Esophagus squamous epithelium (tissue), 5 donors: ENCODE data around the gene ZNF469. TPM values are rescaled to one million over a fixed set of nuclear protein-coding genes. Genes with fewer than 3 reads are reported as not detected.
A peak's percentile ranks its signal among the peaks of the same experiment; 100 is the strongest.

ENCODE experiments used
- DNase-seq: peaks from one replicate; lab custom pipeline; 2025; lab: John Stamatoyannopoulos, UW
- H3K27ac ChIP-seq, 4 donors: fragments of 200-600 bp; sonication (generic); one replicate each; pipeline ENCODE4 v1.5.1; 2016 to 2019; ENCODE audit warnings: mild to moderate bottlenecking in 1 of 4
- H3K27me3 ChIP-seq, 4 donors: fragments of 200-600 bp; sonication (generic); 1 replicate in 3 of 4; 2 replicates in 1 of 4; pipeline versions ENCODE4 v1.5.1 to v1.6.0; 2017 to 2021; ENCODE audit warnings: antibody characterized with exemption in 1 of 4
- H3K36me3 ChIP-seq, 3 donors: fragments of 200-600 bp; sonication (generic); one replicate each; pipeline ENCODE4 v1.5.1; 2016 to 2019
- H3K4me1 ChIP-seq, 3 donors: fragments of 200-600 bp; sonication (generic); one replicate each; pipeline ENCODE4 v1.5.1; 2017 to 2019
- H3K4me3 ChIP-seq, 4 donors: fragments of 200-600 bp; sonication (generic); 1 replicate in 3 of 4; 2 replicates in 1 of 4; pipeline ENCODE4 v1.5.1; 2016 to 2019; ENCODE audit warnings: mild to moderate bottlenecking in 2 of 4, moderate library complexity in 1 of 4
- H3K9me3 ChIP-seq, 3 donors: fragments of 200-600 bp; sonication (generic); one replicate each; pipeline ENCODE4 v1.5.1; 2016 to 2019
- CTCF ChIP-seq, 6 experiments: fragments of 450-650 bp in 4 of 6; fragments of 200-600 bp in 2 of 6; sonication (generic) in 2 of 6; IDR thresholded peaks; one replicate each; pipeline ENCODE4 v1.5.1; 2016 to 2019; ENCODE audit warnings: antibody characterized with exemption in 6 of 6, mild to moderate bottlenecking in 4 of 6, moderate library complexity in 4 of 6
- POLR2A ChIP-seq, 4 donors: fragments of 450-650 bp; IDR thresholded peaks; one replicate each; pipeline ENCODE4 v1.6.1; 2017; ENCODE audit warnings: antibody characterized with exemption in 4 of 4, mild to moderate bottlenecking in 4 of 4, moderate library complexity in 3 of 4
- WGBS, 2 donors: methylation state at CpG; one replicate each; pipeline ENCODE4 v1.1.5; 2018; 5-methylcytosine and 5-hydroxymethylcytosine counted together
- intact Hi-C: fragments of 100-400 bp; cut with DNase I; formaldehyde crosslinking; loops from one replicate; pipeline ENCODE4 v1.15.0; 2022
- total RNA-seq, 4 donors: library from RNA; depleted of rRNA; stranded (reverse); fragments of >200 nt; gene quantifications; one replicate each; pipeline ENCODE4 v1.1.0, GENCODE V29; 2016
- donor health status: DM: yes; HTN: yes; CAD: no.

The ZNF469 gene
- total RNA-seq, 4 donors from 2014 or later = 0.26 to 0.57 (median 0.35) TPM

- 71 to 84% methylated on average over 1 to 2 of the region's 6 CpGs for WGBS, 2 donors
- DNase-seq = no peak
- H3K4me1 ChIP-seq = peaks cover 0 to 19% (median 5%) of the 10 kb centered on the region in 3 donors
- H3K27me3 ChIP-seq = peaks cover 0 to 47% (median 0%) of the 10 kb centered on the region in 4 donors
- no peaks in the 10 kb centered on the region for H3K36me3 ChIP-seq
- TF ChIP-seq POLR2A (IDR thresholded peaks at IDR 0.05) (no peak), CTCF (IDR thresholded peaks at IDR 0.05) (no peak)
- no peak overlapping the region for H3K27ac ChIP-seq
- H3K9me3 ChIP-seq = no peaks in the 10 kb centered on the region
- H3K4me3 ChIP-seq = no peak overlapping the region
- intact Hi-C loops = no loop called here
These were observed 40.7 kb downstream of the ZNF469 start for GRCh38 chr16:88423448-88423850.

GRCh38 chr16:88424587-88425235 lies 42.0 kb downstream of the ZNF469 start:
- H3K27me3 ChIP-seq = peaks cover 0 to 55% (median 7%) of the 10 kb centered on the region in 4 donors
- TF ChIP-seq POLR2A (IDR thresholded peaks at IDR 0.05) = no peak
- no peak for TF ChIP-seq CTCF (IDR thresholded peaks at IDR 0.05)
- H3K4me1 ChIP-seq = peaks cover 0 to 30% (median 5%) of the 10 kb centered on the region in 3 donors
- H3K27ac ChIP-seq = peak overlapping the region in 3 of 4 donors; percentile 7 to 46 (median 44)
- whole genome bisulfite sequencing, 2 donors = 24 to 41% methylated on average over 8 to 10 of the region's 24 CpGs
- intact Hi-C loops = no loop called here
- DNase-seq = no peak
- H3K4me3 ChIP-seq = peak overlapping the region in 1 of 4 donors; percentile 32
- H3K36me3 ChIP-seq = no peaks in the 10 kb centered on the region
- H3K9me3 ChIP-seq = no peaks in the 10 kb centered on the region

- intact Hi-C loops = no loop called here
These were observed 43.3 kb downstream of the ZNF469 start for GRCh38 chr16:88426018-88426417.

GRCh38 chr16:88427376-88427775 lies 44.6 kb downstream of the ZNF469 start:
- Histone ChIP-seq H3K4me1 (peaks cover 8 to 49% (median 12%) of the 10 kb centered on the region in 3 donors), H3K36me3 (no peaks in the 10 kb centered on the region), H3K9me3 (no peaks in the 10 kb centered on the region), H3K27me3 (peaks cover 0 to 67% (median 16%) of the 10 kb centered on the region in 4 donors), H3K27ac (no peak overlapping the region), H3K4me3 (no peak overlapping the region)
- no CpG with 5 or more reads among the region's 19 CpGs for WGBS, 2 donors
- TF ChIP-seq POLR2A (IDR thresholded peaks at IDR 0.05) = no peak
- TF ChIP-seq CTCF (IDR thresholded peaks at IDR 0.05) = no peak
- no peak for DNase-seq
- intact Hi-C loops = no loop called here

More at GRCh38 chr16:88426018-88426417, 43.3 kb downstream of the ZNF469 start:
- H3K4me1 ChIP-seq = peaks cover 5 to 43% (median 11%) of the 10 kb centered on the region in 3 donors
- 100% methylated on average over 4 of the region's 13 CpGs; no CpG with 5 or more reads in 1 of the 2 donors for WGBS, 2 donors
- no peak for DNase-seq
- TF ChIP-seq CTCF (IDR thresholded peaks at IDR 0.05) (no peak), POLR2A (IDR thresholded peaks at IDR 0.05) (no peak)
- no peaks in the 10 kb centered on the region for H3K36me3 ChIP-seq
- H3K27me3 ChIP-seq = peaks cover 0 to 55% (median 14%) of the 10 kb centered on the region in 4 donors
- H3K9me3 ChIP-seq = no peaks in the 10 kb centered on the region
- H3K4me3 ChIP-seq = no peak overlapping the region
- H3K27ac ChIP-seq = no peak overlapping the region

- intact Hi-C loops = no loop called here
- Histone ChIP-seq H3K36me3 (no peaks in the 10 kb centered on the region), H3K27me3 (peaks cover 0 to 75% (median 16%) of the 10 kb centered on the region in 4 donors), H3K27ac (no peak overlapping the region), H3K4me1 (peaks cover 8 to 49% (median 12%) of the 10 kb centered on the region in 3 donors), H3K9me3 (no peaks in the 10 kb centered on the region), H3K4me3 (no peak overlapping the region)
- 95% methylated on average over 7 of the region's 19 CpGs; no CpG with 5 or more reads in 1 of the 2 donors for WGBS, 2 donors
- DNase-seq = no peak
- TF ChIP-seq CTCF (IDR thresholded peaks at IDR 0.05) (no peak), POLR2A (IDR thresholded peaks at IDR 0.05) (no peak)
These were observed 45.4 kb downstream of the ZNF469 start for GRCh38 chr16:88428156-88428555.
